Neural cell (in vitro differentiated cells): Measurements from ENCODE around the gene RPL13A. TPM values are rescaled to one million over a fixed set of nuclear protein-coding genes. Genes with fewer than 3 reads are reported as not detected.
A peak's percentile ranks its signal among the peaks of the same experiment; 100 is the strongest.

Source experiments
- H2AFZ ChIP-seq: fragments of 200-600, 300-800 bp; sonication (generic), shearing (Covaris generic); 2 replicates; pipeline ENCODE4 v1.6.0; 2014; ENCODE audit warnings: low read depth, mild to moderate bottlenecking, antibody characterized with exemption, low read length, moderate library complexity
- H3F3A ChIP-seq: fragments of 200-600 bp; shearing (Covaris generic); 2 replicates; pipeline ENCODE4 v1.6.1; 2016; ENCODE audit warnings: mild to moderate bottlenecking, moderate library complexity, mixed read lengths, antibody characterized with exemption, low read length; ENCODE audit not compliant: insufficient read depth, poor library complexity, severe bottlenecking
- H3K27ac ChIP-seq: fragments of 200-600, 300-800 bp; sonication (generic), shearing (Covaris generic); 2 replicates; pipeline ENCODE4 v1.5.1; 2014; ENCODE audit warnings: mild to moderate bottlenecking, low read length, moderate library complexity
- H3K27me3 ChIP-seq: fragments of 300-800, 200-600 bp; sonication (generic), shearing (Covaris generic); 2 replicates; pipeline ENCODE4 v1.6.0; 2014; ENCODE audit warnings: mild to moderate bottlenecking, low read depth, low read length, moderate library complexity; ENCODE audit not compliant: insufficient read depth
- H3K36me3 ChIP-seq: fragments of 300-800, 200-600 bp; sonication (generic), shearing (Covaris generic); 2 replicates; pipeline ENCODE4 v1.5.1; 2014; ENCODE audit warnings: mild to moderate bottlenecking, antibody characterized with exemption, low read length, moderate library complexity; ENCODE audit not compliant: insufficient read depth
- H3K4me2 ChIP-seq: fragments of 300-800, 200-600 bp; sonication (generic), shearing (Covaris generic); 2 replicates; pipeline ENCODE4 v1.6.0; 2014; ENCODE audit warnings: mild to moderate bottlenecking, low read length
- H3K4me3 ChIP-seq: fragments of 300-800, 200-600 bp; sonication (generic), shearing (Covaris generic); 2 replicates; pipeline ENCODE4 v1.5.1; 2014; ENCODE audit warnings: mild to moderate bottlenecking, low read length, moderate library complexity
- H3K79me2 ChIP-seq: fragments of 200-600 bp; shearing (Covaris generic); replicated peaks from 2 replicates; pipeline ENCODE4 v1.6.0; 2014; ENCODE audit warnings: mild to moderate bottlenecking, low read length, moderate library complexity; ENCODE audit not compliant: insufficient read depth
- H3K9ac ChIP-seq: fragments of 300-800, 200-600 bp; sonication (generic), shearing (Covaris generic); 2 replicates; pipeline ENCODE4 v1.6.1; 2016; ENCODE audit warnings: mild to moderate bottlenecking, low read length, mixed read lengths
- H3K9me2 ChIP-seq: fragments of 200-600 bp; shearing (Covaris generic); 2 replicates; pipeline ENCODE4 v1.6.1; 2016; ENCODE audit warnings: mild to moderate bottlenecking, low read length, mixed read lengths; ENCODE audit not compliant: insufficient read depth
- H3K9me3 ChIP-seq: fragments of 200-600, 300-800 bp; sonication (generic), shearing (Covaris generic); 2 replicates; pipeline ENCODE4 v1.6.1; 2016; ENCODE audit warnings: mild to moderate bottlenecking, mixed run types, low read length, moderate library complexity, mixed read lengths
- H4K20me1 ChIP-seq: fragments of 200-600 bp; shearing (Covaris generic); 2 replicates; pipeline ENCODE4 v1.6.1; 2016; ENCODE audit warnings: mild to moderate bottlenecking, mixed run types; ENCODE audit not compliant: insufficient read depth
- EP300 ChIP-seq: fragments of 450-650 bp; conservative IDR thresholded peaks from 2 replicates; pipeline ENCODE4 v1.6.1; 2014; ENCODE audit warnings: antibody characterized with exemption, mild to moderate bottlenecking, moderate library complexity; ENCODE audit not compliant: poor library complexity, severe bottlenecking
- EZH2 ChIP-seq: fragments of 200-600, 300-800 bp; shearing (Covaris generic), sonication (generic); IDR thresholded peaks from 2 replicates; pipeline ENCODE4 v1.6.1; 2014; ENCODE audit warnings: antibody characterized with exemption, low read length, borderline replicate concordance, mild to moderate bottlenecking; ENCODE audit not compliant: insufficient read depth, poor library complexity, severe bottlenecking
- MXI1 ChIP-seq: fragments of 450-650 bp; conservative IDR thresholded peaks from 2 replicates; pipeline ENCODE4 v1.6.1; 2014; ENCODE audit warnings: antibody characterized with exemption, mild to moderate bottlenecking; ENCODE audit not compliant: poor library complexity, severe bottlenecking
- POLR2AphosphoS5 ChIP-seq: IDR thresholded peaks from 2 replicates; pipeline ENCODE4 v1.6.1; 2012
- RAD21 ChIP-seq: fragments of 450-650 bp; conservative IDR thresholded peaks from 2 replicates; pipeline ENCODE4 v1.6.1; 2014; ENCODE audit warnings: antibody characterized with exemption, mild to moderate bottlenecking, moderate library complexity
- SMC3 ChIP-seq: fragments of 450-650 bp; conservative IDR thresholded peaks from 2 replicates; pipeline ENCODE4 v1.6.1; 2014; ENCODE audit warnings: antibody characterized with exemption, mild to moderate bottlenecking, moderate library complexity; ENCODE audit not compliant: poor library complexity
- TAF1 ChIP-seq: IDR thresholded peaks from 2 replicates; pipeline ENCODE4 v1.6.1; 2012; ENCODE audit warnings: low read depth
- polyA plus RNA-seq: library from polyadenylated mRNA; depleted of rRNA; stranded (reverse); fragments of >200 nt; gene quantifications from 2 replicates; pipeline ENCODE4 v1.2.3, GENCODE V29; 2014
- TF ChIP-seq, protein P1 (sequence below): IDR thresholded peaks from 2 replicates; pipeline ENCODE4 v1.6.1; 2012; ENCODE audit warnings: borderline replicate concordance
- TF ChIP-seq, protein P2 (sequence below): fragments of 450-650 bp; IDR thresholded peaks from 2 replicates; pipeline ENCODE4 v1.5.1; 2014; ENCODE audit warnings: antibody characterized with exemption, mild to moderate bottlenecking, moderate library complexity; ENCODE audit not compliant: poor library complexity, severe bottlenecking

RPL13A gene
- polyA plus RNA-seq, 1 donor from 2014 or later: 2,313 TPM

DNA sequence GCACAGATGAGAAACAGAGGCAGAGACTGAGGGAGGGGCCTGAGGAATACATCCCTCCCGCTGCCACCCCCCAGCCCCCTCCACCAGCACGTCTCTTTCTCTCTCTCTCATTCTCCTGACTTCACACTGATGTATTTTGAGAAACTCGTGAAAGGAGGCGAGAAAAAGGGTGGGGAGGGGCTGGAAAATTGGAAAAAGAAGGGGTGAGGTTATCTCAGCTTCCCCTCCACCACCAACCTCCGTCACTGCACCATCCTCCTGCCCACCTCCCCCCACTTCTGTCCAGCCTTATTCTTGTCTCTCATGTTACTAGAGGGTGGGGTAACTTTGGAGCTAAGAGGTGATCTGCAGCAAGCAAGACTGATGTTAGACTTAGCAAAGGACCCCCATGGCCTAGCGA lies 47.6 kb upstream of the RPL13A start:
- H3K27ac ChIP-seq: no peak overlapping the region
- no peaks in the 10 kb centered on the region for H3K9me2 ChIP-seq
- H3K27me3 ChIP-seq: peaks cover 74% of the 10 kb centered on the region
- no peak overlapping the region for H3K4me3 ChIP-seq
- H3K9me3 ChIP-seq: no peaks in the 10 kb centered on the region
- H3F3A ChIP-seq: no peaks in the 10 kb centered on the region
- no peak overlapping the region for H3K4me2 ChIP-seq
- no peaks in the 10 kb centered on the region for H4K20me1 ChIP-seq
- no peaks in the 10 kb centered on the region for H3K36me3 ChIP-seq
- no peak overlapping the region for H2AFZ ChIP-seq
- H3K9ac ChIP-seq: no peak overlapping the region
- no peaks in the 10 kb centered on the region for H3K79me2 ChIP-seq
- no peak for TF ChIP-seq EP300
- TF ChIP-seq TAF1: no peak
- TF ChIP-seq SMC3: no peak
- TF ChIP-seq POLR2AphosphoS5: no peak
- TF ChIP-seq MXI1: no peak
- TF ChIP-seq EZH2: no peak
- no peak for TF ChIP-seq RAD21
- TF ChIP-seq, protein P1, sequence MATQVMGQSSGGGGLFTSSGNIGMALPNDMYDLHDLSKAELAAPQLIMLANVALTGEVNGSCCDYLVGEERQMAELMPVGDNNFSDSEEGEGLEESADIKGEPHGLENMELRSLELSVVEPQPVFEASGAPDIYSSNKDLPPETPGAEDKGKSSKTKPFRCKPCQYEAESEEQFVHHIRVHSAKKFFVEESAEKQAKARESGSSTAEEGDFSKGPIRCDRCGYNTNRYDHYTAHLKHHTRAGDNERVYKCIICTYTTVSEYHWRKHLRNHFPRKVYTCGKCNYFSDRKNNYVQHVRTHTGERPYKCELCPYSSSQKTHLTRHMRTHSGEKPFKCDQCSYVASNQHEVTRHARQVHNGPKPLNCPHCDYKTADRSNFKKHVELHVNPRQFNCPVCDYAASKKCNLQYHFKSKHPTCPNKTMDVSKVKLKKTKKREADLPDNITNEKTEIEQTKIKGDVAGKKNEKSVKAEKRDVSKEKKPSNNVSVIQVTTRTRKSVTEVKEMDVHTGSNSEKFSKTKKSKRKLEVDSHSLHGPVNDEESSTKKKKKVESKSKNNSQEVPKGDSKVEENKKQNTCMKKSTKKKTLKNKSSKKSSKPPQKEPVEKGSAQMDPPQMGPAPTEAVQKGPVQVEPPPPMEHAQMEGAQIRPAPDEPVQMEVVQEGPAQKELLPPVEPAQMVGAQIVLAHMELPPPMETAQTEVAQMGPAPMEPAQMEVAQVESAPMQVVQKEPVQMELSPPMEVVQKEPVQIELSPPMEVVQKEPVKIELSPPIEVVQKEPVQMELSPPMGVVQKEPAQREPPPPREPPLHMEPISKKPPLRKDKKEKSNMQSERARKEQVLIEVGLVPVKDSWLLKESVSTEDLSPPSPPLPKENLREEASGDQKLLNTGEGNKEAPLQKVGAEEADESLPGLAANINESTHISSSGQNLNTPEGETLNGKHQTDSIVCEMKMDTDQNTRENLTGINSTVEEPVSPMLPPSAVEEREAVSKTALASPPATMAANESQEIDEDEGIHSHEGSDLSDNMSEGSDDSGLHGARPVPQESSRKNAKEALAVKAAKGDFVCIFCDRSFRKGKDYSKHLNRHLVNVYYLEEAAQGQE: no peak
- TF ChIP-seq, protein P2, sequence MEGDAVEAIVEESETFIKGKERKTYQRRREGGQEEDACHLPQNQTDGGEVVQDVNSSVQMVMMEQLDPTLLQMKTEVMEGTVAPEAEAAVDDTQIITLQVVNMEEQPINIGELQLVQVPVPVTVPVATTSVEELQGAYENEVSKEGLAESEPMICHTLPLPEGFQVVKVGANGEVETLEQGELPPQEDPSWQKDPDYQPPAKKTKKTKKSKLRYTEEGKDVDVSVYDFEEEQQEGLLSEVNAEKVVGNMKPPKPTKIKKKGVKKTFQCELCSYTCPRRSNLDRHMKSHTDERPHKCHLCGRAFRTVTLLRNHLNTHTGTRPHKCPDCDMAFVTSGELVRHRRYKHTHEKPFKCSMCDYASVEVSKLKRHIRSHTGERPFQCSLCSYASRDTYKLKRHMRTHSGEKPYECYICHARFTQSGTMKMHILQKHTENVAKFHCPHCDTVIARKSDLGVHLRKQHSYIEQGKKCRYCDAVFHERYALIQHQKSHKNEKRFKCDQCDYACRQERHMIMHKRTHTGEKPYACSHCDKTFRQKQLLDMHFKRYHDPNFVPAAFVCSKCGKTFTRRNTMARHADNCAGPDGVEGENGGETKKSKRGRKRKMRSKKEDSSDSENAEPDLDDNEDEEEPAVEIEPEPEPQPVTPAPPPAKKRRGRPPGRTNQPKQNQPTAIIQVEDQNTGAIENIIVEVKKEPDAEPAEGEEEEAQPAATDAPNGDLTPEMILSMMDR: no peak

DNA sequence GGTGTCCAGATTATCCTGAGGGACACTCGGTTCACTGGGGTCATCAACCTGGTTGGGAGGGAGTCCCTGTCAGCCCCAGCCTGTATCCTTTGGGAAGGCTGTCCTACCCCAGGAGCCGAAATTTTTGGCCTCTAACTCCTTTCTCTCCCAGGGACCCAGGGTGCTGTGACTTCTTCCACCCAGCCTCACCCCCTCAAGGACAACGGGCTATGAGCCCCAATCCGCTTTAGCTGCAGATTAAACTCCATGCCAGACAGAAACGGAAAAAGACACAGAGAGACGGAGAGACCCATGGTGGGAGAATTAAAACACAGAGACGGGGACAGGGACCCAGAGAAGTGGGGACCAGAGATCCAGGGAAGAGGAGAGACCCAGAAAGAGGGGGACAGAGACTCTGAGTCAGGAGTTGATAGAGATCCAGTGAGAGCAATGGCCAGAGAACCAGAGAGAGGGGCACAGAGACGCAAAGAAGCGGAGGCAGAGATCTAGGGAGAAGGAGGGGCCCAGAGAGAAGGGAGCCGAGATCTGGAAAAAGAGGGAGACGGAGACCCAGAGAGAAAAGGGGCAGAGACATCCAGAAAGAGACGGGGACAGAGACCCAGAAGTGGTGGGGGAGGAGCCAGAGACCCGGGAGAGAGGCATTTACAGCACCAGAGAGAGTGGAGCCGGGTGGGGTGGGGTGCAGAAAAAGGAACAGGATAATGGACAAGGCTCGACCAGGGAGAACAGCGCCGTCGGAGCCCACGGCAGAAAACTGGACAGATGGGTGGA lies 46.8 kb upstream of the RPL13A start:
- H4K20me1 ChIP-seq: no peaks in the 10 kb centered on the region
- H3K4me3 ChIP-seq: peak overlapping the region; percentile 52
- no peaks in the 10 kb centered on the region for H3K9me2 ChIP-seq
- no peak overlapping the region for H3K4me2 ChIP-seq
- H3K36me3 ChIP-seq: no peaks in the 10 kb centered on the region
- peaks cover 74% of the 10 kb centered on the region for H3K27me3 ChIP-seq
- no peaks in the 10 kb centered on the region for H3K9me3 ChIP-seq
- no peaks in the 10 kb centered on the region for H3K79me2 ChIP-seq
- no peaks in the 10 kb centered on the region for H3F3A ChIP-seq
- H3K27ac ChIP-seq: no peak overlapping the region
- H2AFZ ChIP-seq: no peak overlapping the region
- peak overlapping the region; percentile 3 for H3K9ac ChIP-seq
- no peak for TF ChIP-seq SMC3
- peak; percentile 48 for TF ChIP-seq EZH2
